Neuronal stem cell (in vitro differentiated cells): ENCODE data around the gene ANKRD42.
"Not testable (repeated sequence)": the region's sequence is repeated elsewhere in the genome, so short reads cannot be mapped to it uniquely, and the experiment has no call there.

Experiments
- DNase-seq: peaks from one replicate; pipeline ENCODE4 v3.0.0-alpha.2; 2013; ENCODE audit warnings: low spot score
- H2AFZ ChIP-seq: one replicate; pipeline ENCODE4 v1.6.1; 2013; ENCODE audit warnings: mild to moderate bottlenecking, low read length, inconsistent platforms
- H2AK5ac ChIP-seq: 2 replicates; pipeline ENCODE4 v1.6.1; 2013; ENCODE audit warnings: low read depth, mild to moderate bottlenecking, inconsistent platforms, low read length, moderate library complexity, mixed read lengths
- H2BK120ac ChIP-seq: 2 replicates; pipeline ENCODE4 v1.6.1; 2013; ENCODE audit warnings: low read depth, mild to moderate bottlenecking, inconsistent platforms, low read length, moderate library complexity, mixed read lengths
- H2BK12ac ChIP-seq: one replicate; pipeline ENCODE4 v1.6.1; 2013; ENCODE audit warnings: low read length, inconsistent platforms
- H2BK15ac ChIP-seq: 2 replicates; pipeline ENCODE4 v1.6.1; 2013; ENCODE audit warnings: mild to moderate bottlenecking, low read length, inconsistent platforms, mixed read lengths
- H2BK5ac ChIP-seq: one replicate; pipeline ENCODE4 v1.6.1; 2013; ENCODE audit warnings: inconsistent platforms, mild to moderate bottlenecking, low read length, moderate library complexity
- H3K14ac ChIP-seq: one replicate; pipeline ENCODE4 v1.6.1; 2013; ENCODE audit warnings: low read length, inconsistent platforms
- H3K18ac ChIP-seq: 2 replicates; pipeline ENCODE4 v1.6.1; 2013; ENCODE audit warnings: low read length, inconsistent platforms
- H3K23ac ChIP-seq: 2 replicates; pipeline ENCODE4 v1.6.1; 2013; ENCODE audit warnings: low read depth, mild to moderate bottlenecking, mixed read lengths, low read length, inconsistent platforms; ENCODE audit not compliant: poor library complexity
- H3K27ac ChIP-seq: replicated peaks from 3 replicates; pipeline ENCODE4 v1.5.1; 2013; ENCODE audit warnings: low read length, inconsistent platforms
- H3K27me3 ChIP-seq, 3 experiments: 2 replicates each; pipeline ENCODE4 v1.6.1; 2013; ENCODE audit warnings: low read length in 3 of 3, mild to moderate bottlenecking in 2 of 3, inconsistent platforms in 1 of 3, low read depth in 1 of 3, mixed read lengths in 1 of 3, moderate library complexity in 1 of 3; ENCODE audit not compliant: control insufficient read depth in 3 of 3, insufficient read depth in 3 of 3
- H3K36me3 ChIP-seq, 2 donors: replicated peaks in 1 of 2; 2 replicates each; pipeline ENCODE4 v1.6.1; 2013; ENCODE audit warnings: low read length in 2 of 2; ENCODE audit not compliant: control insufficient read depth in 2 of 2, insufficient read depth in 2 of 2
- H3K4ac ChIP-seq: 2 replicates; pipeline ENCODE4 v1.6.1; 2013; ENCODE audit warnings: inconsistent platforms, mild to moderate bottlenecking, low read length, moderate library complexity
- H3K4me1 ChIP-seq, 2 donors: 1 replicate in 1 of 2; 2 replicates in 1 of 2; pipeline ENCODE4 v1.6.1; 2013; ENCODE audit warnings: low read length in 2 of 2, low read depth in 1 of 2; ENCODE audit not compliant: control insufficient read depth in 2 of 2, insufficient read depth in 1 of 2
- H3K4me2 ChIP-seq: one replicate; pipeline ENCODE4 v1.6.1; 2013; ENCODE audit warnings: mild to moderate bottlenecking, low read length, inconsistent platforms; ENCODE audit not compliant: insufficient read depth, poor library complexity, severe bottlenecking
- H3K4me3 ChIP-seq, 2 donors: 2 replicates each; pipeline ENCODE4 v1.5.1; 2013; ENCODE audit warnings: low read length in 2 of 2, mild to moderate bottlenecking in 2 of 2, inconsistent platforms in 1 of 2, moderate library complexity in 1 of 2
- H3K79me1 ChIP-seq: one replicate; pipeline ENCODE4 v1.6.1; 2013; ENCODE audit warnings: low read depth, mild to moderate bottlenecking, inconsistent platforms, low read length, moderate library complexity
- H3K9ac ChIP-seq: one replicate; pipeline ENCODE4 v1.6.1; 2013; ENCODE audit warnings: mild to moderate bottlenecking, low read depth, low read length, inconsistent platforms; ENCODE audit not compliant: poor library complexity
- H3K9me3 ChIP-seq, 2 donors: replicated peaks in 1 of 2; 2 replicates each; pipeline versions ENCODE3 to v1.6.1; 2013; ENCODE audit warnings: low read length in 2 of 2, mild to moderate bottlenecking in 2 of 2, inconsistent platforms in 1 of 2, low read depth in 1 of 2, mixed read lengths in 1 of 2, moderate library complexity in 1 of 2; ENCODE audit not compliant: control insufficient read depth in 2 of 2, insufficient read depth in 1 of 2
- H4K8ac ChIP-seq: one replicate; pipeline ENCODE4 v1.6.1; 2013; ENCODE audit warnings: low read depth, mild to moderate bottlenecking, inconsistent platforms, low read length, moderate library complexity
- H4K91ac ChIP-seq: one replicate; pipeline ENCODE4 v1.6.1; 2013; ENCODE audit warnings: low read length, low read depth, mild to moderate bottlenecking, inconsistent platforms; ENCODE audit not compliant: poor library complexity
- WGBS, 2 donors: extraction: QIAGEN DNeasy Blood & Tissue Kit; methylation state at CpG; one replicate each; pipeline ENCODE4 v1.1.7; 2013; ENCODE audit warnings: missing lambda C conversion rate in 2 of 2, mixed read lengths in 1 of 2; ENCODE audit not compliant: insufficient read length in 2 of 2, insufficient replicate concordance in 1 of 2; ENCODE audit errors: extremely low coverage in 2 of 2; 5-methylcytosine and 5-hydroxymethylcytosine counted together

Gene ANKRD42

DNA sequence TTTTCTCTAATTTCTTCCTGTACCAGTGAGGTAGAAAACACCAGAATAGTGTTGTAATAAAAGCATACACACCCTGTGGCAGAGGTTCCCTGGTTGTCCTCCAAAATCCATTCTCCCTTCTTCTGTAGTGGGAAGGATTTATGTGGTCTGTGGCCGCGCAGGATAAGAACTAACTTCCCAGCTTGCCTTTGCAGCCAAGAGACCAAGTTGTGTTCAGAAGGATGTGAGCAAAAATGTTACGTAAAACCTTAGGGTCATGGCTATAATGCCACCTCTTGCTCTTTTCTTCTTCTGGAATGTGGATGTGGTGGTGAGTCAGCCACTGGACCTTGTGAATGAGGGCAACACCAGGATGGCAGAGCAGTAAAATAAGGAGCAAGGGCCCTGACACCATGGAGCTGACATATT, 64.3 kb downstream of the ANKRD42 start:
- H2AK5ac ChIP-seq: no peak overlapping the region
- H3K27me3 ChIP-seq: no peaks in the 10 kb centered on the region
- H3K36me3 ChIP-seq: peaks cover 8 to 72% of the 10 kb centered on the region in 2 donors
- no peak overlapping the region for H2BK12ac ChIP-seq
- H3K9ac ChIP-seq: no peak overlapping the region
- no peak overlapping the region for H3K4me3 ChIP-seq
- no peak overlapping the region for H3K18ac ChIP-seq
- no peaks in the 10 kb centered on the region for H3K79me1 ChIP-seq
- no peak overlapping the region for H3K14ac ChIP-seq
- peaks cover 0 to 1% of the 10 kb centered on the region in 2 donors for H3K4me1 ChIP-seq
- no peak overlapping the region for H3K4me2 ChIP-seq
- no peak overlapping the region for H2AFZ ChIP-seq
- H3K9me3 ChIP-seq: no peaks in the 10 kb centered on the region
- no peak overlapping the region for H4K8ac ChIP-seq
- no peak overlapping the region for H3K23ac ChIP-seq
- no peak overlapping the region for H4K91ac ChIP-seq
- WGBS, 2 donors: no CpG with 5 or more reads among the region's 3 CpGs
- no peak overlapping the region for H3K27ac ChIP-seq
- H2BK120ac ChIP-seq: no peak overlapping the region
- H2BK5ac ChIP-seq: no peak overlapping the region
- no peak overlapping the region for H2BK15ac ChIP-seq
- DNase-seq: no peak
- H3K4ac ChIP-seq: no peak overlapping the region

DNA sequence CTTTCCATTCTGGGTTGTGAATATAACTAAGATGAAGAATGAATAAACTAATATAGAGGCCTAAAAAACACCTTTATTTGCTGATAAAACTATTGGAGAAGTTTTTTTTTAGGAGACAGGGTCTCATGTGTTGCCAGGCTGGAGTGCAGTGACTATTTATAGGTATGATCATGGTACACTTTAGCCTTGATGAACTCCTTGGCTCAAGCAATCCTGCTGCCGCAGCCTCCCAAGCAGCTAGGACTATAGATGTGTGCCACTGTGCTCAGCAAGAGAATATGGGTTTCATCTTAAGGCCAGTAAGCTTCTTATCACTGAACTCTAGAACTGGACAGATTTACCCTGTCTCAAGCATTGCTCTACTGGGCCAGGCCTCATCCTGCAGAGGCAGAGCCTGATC, 66.0 kb downstream of the ANKRD42 start:
- Histone ChIP-seq H2BK5ac (no peak overlapping the region), H3K9ac (no peak overlapping the region), H2BK12ac (no peak overlapping the region), H4K91ac (no peak overlapping the region), H2BK15ac (no peak overlapping the region), H3K23ac (no peak overlapping the region), H3K18ac (no peak overlapping the region), H2AK5ac (no peak overlapping the region), H3K27me3 (no peaks in the 10 kb centered on the region), H3K4me2 (no peak overlapping the region), H2BK120ac (no peak overlapping the region), H3K9me3 (no peaks in the 10 kb centered on the region), H3K4ac (no peak overlapping the region), H3K4me1 (peaks cover 0 to 1% of the 10 kb centered on the region in 2 donors), H3K36me3 (peaks cover 10 to 89% of the 10 kb centered on the region in 2 donors), H4K8ac (no peak overlapping the region), H3K79me1 (no peaks in the 10 kb centered on the region), H3K4me3 (no peak overlapping the region), H3K27ac (no peak overlapping the region), H3K14ac (no peak overlapping the region), H2AFZ (no peak overlapping the region)
- no CpG with 5 or more reads among the region's 1 CpG for WGBS, 2 donors
- DNase-seq: no peak

GRCh38 chr11:83265331-83265730, 71.8 kb downstream of the ANKRD42 start:
- Histone ChIP-seq H2AK5ac (no peak overlapping the region), H3K4me2 (no peak overlapping the region), H3K36me3 (peaks cover 4 to 70% of the 10 kb centered on the region in 2 donors), H3K4ac (no peak overlapping the region), H2BK15ac (no peak overlapping the region), H4K91ac (no peak overlapping the region), H2BK5ac (no peak overlapping the region), H3K27ac (no peak overlapping the region), H3K4me3 (no peak overlapping the region), H3K4me1 (no peaks in the 10 kb centered on the region), H3K9me3 (no peaks in the 10 kb centered on the region), H2BK120ac (no peak overlapping the region), H3K79me1 (no peaks in the 10 kb centered on the region), H2AFZ (no peak overlapping the region), H2BK12ac (no peak overlapping the region), H4K8ac (no peak overlapping the region), H3K23ac (no peak overlapping the region), H3K9ac (no peak overlapping the region), H3K18ac (no peak overlapping the region), H3K14ac (no peak overlapping the region), H3K27me3 (no peaks in the 10 kb centered on the region)
- no CpG with 5 or more reads among the region's 1 CpG for WGBS, 2 donors
- DNase-seq: no peak

DNA sequence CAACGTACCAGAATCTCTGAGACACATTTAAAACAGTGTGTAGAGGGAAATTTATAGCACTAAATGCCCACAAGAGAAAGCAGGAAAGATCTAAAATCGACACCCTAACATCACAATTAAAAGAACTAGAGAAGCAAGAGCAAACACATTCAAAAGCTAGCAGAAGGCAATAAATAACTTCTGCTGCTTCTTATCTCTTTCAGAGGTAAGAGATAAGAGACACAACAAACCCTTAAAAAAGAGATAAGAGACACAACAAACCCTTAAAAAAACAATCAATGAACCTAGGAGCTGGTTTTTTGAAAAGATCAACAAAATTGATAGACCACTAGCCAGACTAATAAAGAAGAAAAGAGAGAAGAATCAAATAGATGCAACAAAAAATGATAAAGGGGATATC, 75.6 kb downstream of the ANKRD42 start:
- H2BK12ac ChIP-seq, H3K27me3 ChIP-seq, H2BK15ac ChIP-seq, H3K18ac ChIP-seq, H4K91ac ChIP-seq, H2AK5ac ChIP-seq, H3K23ac ChIP-seq, H4K8ac ChIP-seq, H3K4me3 ChIP-seq, H3K9ac ChIP-seq, H2BK5ac ChIP-seq, H3K4me2 ChIP-seq, H3K4ac ChIP-seq, DNase-seq, H3K27ac ChIP-seq, H2AFZ ChIP-seq, H3K9me3 ChIP-seq, H3K79me1 ChIP-seq, H3K4me1 ChIP-seq, H2BK120ac ChIP-seq, H3K14ac ChIP-seq: not testable (repeated sequence)
- no CpG with 5 or more reads among the region's 2 CpGs for WGBS, 2 donors
- H3K36me3 ChIP-seq: peaks cover 4 to 57% of the 10 kb centered on the region in 2 donors
